ENCODE measurements around the gene GRIK4.

GRCh38 chr11:120587299-120587698 lies 75.8 kb downstream of the GRIK4 start:
- no peak for TF ChIP-seq CTCF (IDR thresholded peaks at IDR 0.05)
- TF ChIP-seq EZH2 (IDR thresholded peaks at IDR 0.05; ENCODE audit: borderline replicate concordance, insufficient read depth, low read depth, low read length, poor library complexity, severe bottlenecking): no peak
